ENCODE data around the gene MED22. TPM values are rescaled to one million over a fixed set of nuclear protein-coding genes. Genes with fewer than 3 reads are reported as not detected.
"Not testable (repeated sequence)": the region's sequence is repeated elsewhere in the genome, so short reads cannot be mapped to it uniquely, and the experiment has no call there.

Gene MED22
- total and polyA plus RNA-seq, 3 donors from 2014 or later = 20.2 to 29.3 (median 25.9) TPM

DNA sequence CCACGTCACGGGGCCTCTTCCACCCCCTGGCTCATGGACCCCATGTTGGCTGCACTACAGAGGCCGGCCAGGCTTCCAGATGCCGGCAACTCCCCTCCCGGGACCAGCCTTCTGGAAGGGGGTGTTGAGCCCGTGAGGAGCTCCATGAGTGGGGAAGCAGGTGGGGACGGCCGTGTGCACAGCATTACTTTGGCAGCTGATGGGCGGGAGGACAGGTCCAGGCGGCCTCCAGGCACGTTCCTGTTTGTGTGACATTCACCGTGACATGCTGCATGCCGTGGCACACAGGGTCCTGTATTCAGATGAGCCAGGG is 43.8 kb downstream of the MED22 start:
- Histone ChIP-seq H3K9me3 (no peaks in the 10 kb centered on the region), H3K27ac (no peak overlapping the region), H3K4me1 (no peaks in the 10 kb centered on the region), H3K27me3 (no peaks in the 10 kb centered on the region), H3K4me3 (no peak overlapping the region), H3K36me3 (ENCODE audit: low read depth, missing control alignments) (no peaks in the 10 kb centered on the region)
- 63 to 81% methylated on average over 9 to 13 of the region's 13 CpGs for WGBS, 2 donors
- intact Hi-C loops (cut with DNase I; ENCODE audit: low total_unique reads) = no loop called here
- TF ChIP-seq POLR2A (IDR thresholded peaks at IDR 0.05) = no peak
- TF ChIP-seq, protein P1, sequence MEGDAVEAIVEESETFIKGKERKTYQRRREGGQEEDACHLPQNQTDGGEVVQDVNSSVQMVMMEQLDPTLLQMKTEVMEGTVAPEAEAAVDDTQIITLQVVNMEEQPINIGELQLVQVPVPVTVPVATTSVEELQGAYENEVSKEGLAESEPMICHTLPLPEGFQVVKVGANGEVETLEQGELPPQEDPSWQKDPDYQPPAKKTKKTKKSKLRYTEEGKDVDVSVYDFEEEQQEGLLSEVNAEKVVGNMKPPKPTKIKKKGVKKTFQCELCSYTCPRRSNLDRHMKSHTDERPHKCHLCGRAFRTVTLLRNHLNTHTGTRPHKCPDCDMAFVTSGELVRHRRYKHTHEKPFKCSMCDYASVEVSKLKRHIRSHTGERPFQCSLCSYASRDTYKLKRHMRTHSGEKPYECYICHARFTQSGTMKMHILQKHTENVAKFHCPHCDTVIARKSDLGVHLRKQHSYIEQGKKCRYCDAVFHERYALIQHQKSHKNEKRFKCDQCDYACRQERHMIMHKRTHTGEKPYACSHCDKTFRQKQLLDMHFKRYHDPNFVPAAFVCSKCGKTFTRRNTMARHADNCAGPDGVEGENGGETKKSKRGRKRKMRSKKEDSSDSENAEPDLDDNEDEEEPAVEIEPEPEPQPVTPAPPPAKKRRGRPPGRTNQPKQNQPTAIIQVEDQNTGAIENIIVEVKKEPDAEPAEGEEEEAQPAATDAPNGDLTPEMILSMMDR (IDR thresholded peaks at IDR 0.05) = no peak
- DNase-seq = no peak

- Histone ChIP-seq H3K27ac (no peak overlapping the region), H3K9me3 (no peaks in the 10 kb centered on the region), H3K36me3 (ENCODE audit: low read depth, missing control alignments) (no peaks in the 10 kb centered on the region), H3K4me3 (no peak overlapping the region), H3K27me3 (no peaks in the 10 kb centered on the region), H3K4me1 (no peaks in the 10 kb centered on the region)
- TF ChIP-seq POLR2A (IDR thresholded peaks at IDR 0.05) = no peak
- TF ChIP-seq, protein P1 (IDR thresholded peaks at IDR 0.05) = no peak
- 75 to 76% methylated on average over 19 to 26 of the region's 26 CpGs for WGBS, 2 donors
- intact Hi-C loops (cut with DNase I; ENCODE audit: low total_unique reads) = no loop called here
- DNase-seq = no peak
These were observed 44.4 kb downstream of the MED22 start for GRCh38 chr9:133303266-133304157.

GRCh38 chr9:133301253-133302230 is 46.4 kb downstream of the MED22 start:
- Histone ChIP-seq H3K9me3 (no peaks in the 10 kb centered on the region), H3K27me3 (no peaks in the 10 kb centered on the region), H3K4me3 (no peak overlapping the region), H3K27ac (no peak overlapping the region), H3K4me1 (no peaks in the 10 kb centered on the region), H3K36me3 (ENCODE audit: low read depth, missing control alignments) (no peaks in the 10 kb centered on the region)
- intact Hi-C loops (cut with DNase I; ENCODE audit: low total_unique reads) = no loop called here
- WGBS, 2 donors = 88 to 92% methylated on average over 13 of the region's 13 CpGs
- no peak for DNase-seq
- no peak for TF ChIP-seq POLR2A (IDR thresholded peaks at IDR 0.05)
- TF ChIP-seq, protein P1 (IDR thresholded peaks at IDR 0.05) = no peak

- DNase-seq; H3K9me3 ChIP-seq; H3K36me3 ChIP-seq (ENCODE audit: low read depth, missing control alignments); intact Hi-C loops (cut with DNase I; ENCODE audit: low total_unique reads); H3K4me1 ChIP-seq; H3K27me3 ChIP-seq; H3K27ac ChIP-seq; H3K4me3 ChIP-seq: not testable (repeated sequence)
- 79 to 87% methylated on average over 7 to 16 of the region's 16 CpGs for WGBS, 2 donors
These were observed 47.9 kb downstream of the MED22 start for GRCh38 chr9:133299996-133300395.

- Histone ChIP-seq H3K27me3 (no peaks in the 10 kb centered on the region), H3K27ac (no peak overlapping the region), H3K9me3 (no peaks in the 10 kb centered on the region), H3K4me3 (no peak overlapping the region), H3K4me1 (no peaks in the 10 kb centered on the region), H3K36me3 (ENCODE audit: low read depth, missing control alignments) (no peaks in the 10 kb centered on the region)
- intact Hi-C loops (cut with DNase I; ENCODE audit: low total_unique reads) = no loop called here
- DNase-seq = no peak
- TF ChIP-seq, protein P1 (IDR thresholded peaks at IDR 0.05) = no peak
- TF ChIP-seq POLR2A (IDR thresholded peaks at IDR 0.05) = no peak
- 69 to 73% methylated on average over 1 of the region's 1 CpG for WGBS, 2 donors
These were observed 53.7 kb downstream of the MED22 start for GRCh38 chr9:133294257-133294656.
